RKO (cell line): Measurements from ENCODE around the gene SLA2.
"Not testable (repeated sequence)": the region's sequence is repeated elsewhere in the genome, so short reads cannot be mapped to it uniquely, and the experiment has no call there.

ENCODE experiments used
- DNase-seq: peaks from one replicate; pipeline ENCODE4 v3.0.0-alpha.2; 2016; ENCODE audit warnings: low spot score

SLA2 gene

GRCh38 chr20:36573798-36574365 lies 72.1 kb downstream of the SLA2 start:
- DNase-seq = peak; percentile 21

GRCh38 chr20:36573103-36573797 lies 72.7 kb downstream of the SLA2 start, which contains the start of gene TGIF2:
Gene TGIF2 (plus strand): TSS chr20:36573597. CDS start chr20:36578775, 5,178 bp downstream.
- peak; percentile 85 for DNase-seq

- DNase-seq = peak; percentile 62
Observed at GRCh38 chr20:36572701-36573102, 73.3 kb downstream of the SLA2 start.

GRCh38 chr20:36571564-36572504 lies 74.2 kb downstream of the SLA2 start:
- no peak for DNase-seq

GRCh38 chr20:36569847-36570429 lies 76.1 kb downstream of the SLA2 start:
- peak; percentile 49 for DNase-seq

GRCh38 chr20:36565520-36565919 lies 80.5 kb downstream of the SLA2 start:
- DNase-seq = no peak

- DNase-seq = not testable (repeated sequence)
Observed at GRCh38 chr20:36564726-36565121, 81.3 kb downstream of the SLA2 start.

- DNase-seq = not testable (repeated sequence)
Observed at GRCh38 chr20:36564078-36564725, 81.8 kb downstream of the SLA2 start.

- DNase-seq = no peak
Observed at GRCh38 chr20:36563374-36563773, 82.6 kb downstream of the SLA2 start.

GRCh38 chr20:36562724-36563123 lies 83.3 kb downstream of the SLA2 start:
- no peak for DNase-seq
